Nucleus accumbens (tissue), 56 donors: ENCODE data around the gene USP48.
"Not testable (repeated sequence)": the region's sequence is repeated elsewhere in the genome, so short reads cannot be mapped to it uniquely, and the experiment has no call there.

Source experiments
- DNase-seq, 56 donors: peaks; one replicate each; lab custom pipeline; 2025; lab: John Stamatoyannopoulos, UW

Gene USP48

DNA sequence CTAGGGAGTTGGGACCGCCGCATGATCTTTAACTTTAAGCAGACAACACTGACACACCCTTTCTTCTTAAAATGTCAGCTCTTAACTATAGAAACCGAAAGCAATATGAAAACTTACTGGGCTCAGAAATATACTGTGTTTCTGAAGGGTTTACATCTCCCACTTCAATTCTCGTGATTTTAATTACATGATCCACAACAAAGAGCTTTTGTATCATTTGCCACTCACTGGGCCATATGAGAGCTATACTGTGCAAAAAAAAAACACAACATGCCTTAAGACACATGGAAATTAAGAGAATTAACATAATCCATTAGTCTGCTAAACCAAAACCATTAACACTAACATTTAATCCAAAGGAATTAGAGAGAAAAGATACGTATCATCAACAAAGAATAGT, 78.8 kb downstream of the USP48 start:
- no peak for DNase-seq

- DNase-seq = peak in 1 of 56 donors; percentile 11
Observed at GRCh38 chr1:21703318-21703963, 79.5 kb downstream of the USP48 start.

DNA sequence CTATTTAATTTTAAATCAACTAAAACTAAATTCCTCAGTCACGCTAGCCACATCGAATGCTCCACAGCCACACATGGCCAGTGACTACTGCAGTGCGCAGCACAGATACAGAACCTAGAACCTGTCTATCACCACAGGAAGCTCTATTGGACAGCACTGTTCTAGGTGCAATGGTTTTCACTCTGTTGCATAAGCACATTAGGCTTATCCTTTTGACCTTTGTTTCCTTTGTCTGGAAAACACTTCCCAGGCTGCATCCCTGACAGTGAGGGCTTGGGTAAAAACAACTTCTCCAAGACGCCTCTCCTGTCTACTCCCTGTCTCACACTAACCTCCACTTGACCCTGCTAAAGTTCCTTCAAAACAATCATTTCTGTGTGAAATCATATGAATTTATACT, 80.2 kb downstream of the USP48 start:
- DNase-seq = no peak

GRCh38 chr1:21701401-21701800, 81.5 kb downstream of the USP48 start:
- no peak for DNase-seq

GRCh38 chr1:21700094-21700493, 82.9 kb downstream of the USP48 start:
- DNase-seq = no peak

GRCh38 chr1:21696931-21697330, 86.0 kb downstream of the USP48 start:
- DNase-seq = no peak

DNA sequence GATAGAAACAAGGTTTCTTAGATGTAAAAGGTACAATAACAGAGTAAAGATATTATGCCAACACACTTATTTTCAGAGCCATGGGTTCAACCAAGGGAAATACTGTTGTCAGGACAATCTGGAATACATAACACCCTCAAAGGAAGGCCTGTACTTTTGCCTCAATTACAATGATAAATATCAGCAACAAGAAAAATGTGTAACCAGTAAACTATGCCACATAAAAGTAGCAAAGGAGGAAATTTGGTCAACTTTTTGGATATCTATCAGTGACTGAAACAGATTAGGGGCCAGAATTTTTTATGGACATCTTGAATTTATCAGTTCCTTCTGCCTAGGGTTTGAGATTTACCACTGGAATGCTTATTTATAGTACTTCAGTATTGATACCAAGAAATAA, 89.2 kb downstream of the USP48 start:
- no peak for DNase-seq

DNA sequence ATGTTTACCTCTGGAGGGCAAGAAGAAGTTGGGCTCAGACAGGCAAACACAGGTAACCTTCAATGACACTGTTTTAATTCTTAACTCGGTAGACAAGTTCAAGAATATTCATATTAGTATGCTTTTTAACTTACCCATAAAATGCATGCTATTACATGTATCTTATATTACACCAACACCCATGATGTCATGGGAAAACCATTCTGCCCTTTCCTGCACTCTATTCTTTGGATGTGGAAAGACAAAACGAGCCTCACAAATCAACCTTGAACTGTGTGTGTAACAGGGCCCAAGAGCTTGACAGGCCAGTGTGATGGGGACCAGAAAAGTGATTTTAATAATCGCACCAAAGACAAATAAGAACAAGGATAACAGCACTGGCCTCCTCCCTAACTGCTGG, 91.2 kb downstream of the USP48 start:
- DNase-seq = no peak

- DNase-seq = no peak
Observed at GRCh38 chr1:21689661-21690372, 93.1 kb downstream of the USP48 start.

- no peak for DNase-seq
Observed at GRCh38 chr1:21687081-21687529, 95.8 kb downstream of the USP48 start.

DNA sequence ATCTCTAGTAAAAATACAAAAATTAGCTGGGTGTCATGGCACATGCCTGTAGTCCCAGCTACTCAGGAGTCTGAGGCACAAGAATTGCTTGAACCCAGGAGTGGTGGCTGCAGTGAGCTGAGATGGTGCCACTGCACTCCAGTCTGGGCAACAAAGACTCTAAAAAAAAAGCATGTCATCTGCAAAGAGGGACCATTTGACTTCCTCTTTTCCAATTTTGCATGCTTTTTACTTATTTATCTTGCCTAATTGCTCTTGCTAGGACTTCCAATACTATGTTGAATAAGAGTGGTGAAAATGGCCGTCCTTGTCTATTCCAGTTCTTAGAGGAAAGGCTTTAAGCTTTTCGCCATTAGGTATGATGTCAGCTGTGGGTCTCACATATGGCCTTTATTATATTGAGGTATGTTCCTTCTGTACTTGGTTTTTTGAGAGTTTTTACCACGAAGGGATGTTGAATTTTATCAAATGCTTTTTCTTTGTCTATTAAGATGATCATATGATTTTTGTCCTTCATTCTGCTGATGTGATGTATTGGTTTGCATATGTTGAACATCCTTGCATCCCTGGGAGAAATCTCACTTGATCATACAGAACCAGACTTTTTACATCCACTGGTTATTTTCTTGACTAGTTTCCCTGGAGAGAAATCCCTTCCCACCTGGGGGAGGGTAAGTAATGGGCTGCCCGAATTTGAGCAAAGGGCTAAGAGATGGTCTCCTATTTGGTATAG, 96.8 kb downstream of the USP48 start:
- no peak for DNase-seq

GRCh38 chr1:21681426-21681825, 101.5 kb downstream of the USP48 start:
- DNase-seq = no peak

- DNase-seq = no peak
Observed at GRCh38 chr1:21680918-21681317, 102.0 kb downstream of the USP48 start.

DNA sequence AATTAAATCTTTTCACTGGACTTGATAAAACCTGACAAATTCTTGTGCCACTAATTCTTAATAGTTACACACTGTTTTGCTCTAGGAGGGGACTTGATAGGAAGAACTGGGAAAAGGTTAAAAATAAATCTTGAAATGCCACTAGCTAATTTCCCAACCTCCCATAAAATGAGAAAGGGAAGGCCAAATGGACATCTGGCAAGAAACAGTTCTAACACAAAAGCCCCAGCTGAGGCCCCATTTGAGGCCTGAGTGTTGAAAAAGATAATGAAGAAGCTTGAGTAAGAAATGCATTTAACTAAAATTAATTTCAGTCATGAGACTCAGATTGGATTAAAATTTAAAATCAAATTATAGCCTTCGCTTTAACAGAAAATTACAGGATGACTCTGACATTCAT, 102.6 kb downstream of the USP48 start:
- DNase-seq = no peak

DNA sequence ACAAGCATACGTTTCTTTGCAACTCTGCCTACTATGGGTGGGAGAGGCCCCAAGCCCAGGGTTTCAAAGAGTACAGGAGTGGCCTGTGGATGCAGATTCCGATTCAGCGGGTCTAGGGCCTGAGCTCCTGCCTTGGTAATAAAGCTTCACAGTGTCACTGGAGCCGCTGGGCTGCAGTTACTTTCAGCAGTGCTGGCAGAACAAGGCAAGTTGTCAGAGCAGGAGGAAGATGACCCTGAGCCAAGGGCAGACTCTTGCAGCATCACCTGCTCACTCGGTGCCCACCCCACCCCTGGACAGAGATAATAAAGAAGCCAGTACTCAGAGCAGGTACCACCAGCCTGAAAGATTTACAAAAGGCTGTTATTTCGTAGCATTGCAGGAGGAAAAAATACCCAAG, 105.8 kb downstream of the USP48 start:
- DNase-seq = no peak

DNA sequence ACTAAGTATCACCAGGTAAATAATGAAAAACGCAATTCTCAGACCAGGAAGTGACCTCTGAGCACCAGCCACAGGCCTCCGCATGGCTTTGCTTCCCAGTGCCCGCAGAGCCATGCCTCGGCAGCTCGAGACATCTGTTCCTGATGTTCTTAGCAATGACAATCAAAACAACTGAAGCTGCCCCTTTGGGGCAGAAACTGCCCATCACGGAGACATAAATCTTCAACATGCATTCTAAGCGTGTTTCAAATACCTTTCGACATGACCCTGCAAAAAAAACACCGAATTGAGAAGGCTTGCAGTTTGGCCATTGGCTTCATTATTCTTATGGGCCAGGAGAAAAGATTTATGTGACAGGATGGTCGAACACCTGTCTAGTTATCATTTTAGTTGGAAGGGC, 108.0 kb downstream of the USP48 start:
- DNase-seq = no peak

DNA sequence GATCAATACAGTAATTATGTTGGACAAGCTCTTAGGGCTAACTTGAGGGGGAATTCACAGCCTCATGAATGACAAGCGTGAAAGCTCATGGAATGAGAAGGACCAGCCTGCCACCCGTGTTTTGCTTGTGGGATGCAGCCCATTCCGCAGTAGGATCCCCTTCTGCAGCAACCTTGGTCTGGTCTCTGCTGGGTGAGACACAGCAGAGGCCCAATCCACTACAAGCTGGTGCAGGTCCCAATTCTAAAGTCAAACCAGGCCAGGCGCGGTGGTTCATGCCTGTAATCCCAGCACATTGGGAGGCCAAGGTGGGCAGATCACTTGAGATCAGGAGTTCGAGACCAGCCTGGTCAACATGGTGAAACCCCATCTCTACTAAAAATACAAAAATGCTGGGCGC, 109.1 kb downstream of the USP48 start:
- DNase-seq = not testable (repeated sequence)

DNA sequence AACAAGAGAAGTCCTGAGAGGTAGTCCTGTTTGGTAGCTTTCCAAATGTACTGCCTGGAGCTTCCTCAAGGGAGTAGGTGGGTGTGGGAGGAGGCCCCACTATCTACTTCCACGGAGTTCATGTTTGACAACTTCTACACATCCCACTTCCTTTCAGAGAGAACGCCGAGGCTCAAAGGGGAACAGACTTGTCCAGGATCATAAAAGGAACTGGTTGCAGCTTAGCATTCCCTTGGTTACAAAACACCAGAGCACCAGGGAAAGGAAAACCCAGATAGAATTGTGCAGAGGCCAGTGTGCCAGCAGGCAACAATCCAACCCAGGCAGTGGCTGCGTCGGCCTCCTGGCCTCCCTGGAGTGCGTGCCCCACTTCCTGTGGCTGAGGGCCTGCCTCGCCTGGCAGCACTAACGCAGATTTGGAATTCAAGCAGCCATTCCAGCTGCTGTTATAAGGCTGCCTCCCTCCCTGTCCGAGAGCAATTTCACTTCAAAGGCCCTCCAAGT, 109.6 kb downstream of the USP48 start:
- DNase-seq = peak in 9 of 56 donors; percentile 16 to 70 (median 34)

DNA sequence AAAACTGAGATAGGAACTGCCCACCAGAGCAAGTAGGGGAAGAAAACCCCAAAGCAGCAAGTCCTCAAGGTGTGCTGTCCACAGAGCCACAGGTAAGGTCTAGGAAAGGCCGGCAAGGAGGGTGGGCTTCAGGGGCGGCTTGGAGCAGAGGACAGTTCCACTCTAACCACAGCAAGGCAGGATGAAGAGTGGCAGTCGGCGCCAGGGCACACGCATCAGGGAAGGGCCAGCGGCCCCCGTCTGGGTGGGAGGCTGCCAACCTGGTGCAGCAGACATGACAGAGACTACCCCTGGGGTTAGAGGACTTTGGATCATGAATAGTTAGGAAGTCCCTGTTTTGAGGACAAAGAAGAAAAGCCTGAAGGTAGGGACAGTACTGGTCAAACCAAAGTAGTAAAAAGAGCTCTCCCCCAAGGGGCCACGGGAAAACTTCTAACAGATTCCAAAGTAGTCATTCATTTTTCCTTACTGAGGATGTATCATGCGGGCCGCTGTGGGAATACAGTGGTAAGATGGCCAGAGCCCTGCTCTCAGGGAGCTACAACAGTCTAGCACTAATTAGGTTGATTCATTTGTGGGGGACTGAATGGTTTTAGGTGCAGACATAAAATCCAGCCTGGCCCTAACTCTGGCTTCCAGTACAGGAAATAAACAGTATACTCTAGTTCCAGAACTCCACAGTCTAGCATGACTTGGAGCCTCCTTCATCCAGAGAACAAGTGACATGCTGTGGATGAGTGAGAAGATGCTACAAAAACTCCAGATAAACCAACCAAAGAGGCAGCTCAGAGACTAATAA, 110.3 kb downstream of the USP48 start:
- DNase-seq = no peak

DNA sequence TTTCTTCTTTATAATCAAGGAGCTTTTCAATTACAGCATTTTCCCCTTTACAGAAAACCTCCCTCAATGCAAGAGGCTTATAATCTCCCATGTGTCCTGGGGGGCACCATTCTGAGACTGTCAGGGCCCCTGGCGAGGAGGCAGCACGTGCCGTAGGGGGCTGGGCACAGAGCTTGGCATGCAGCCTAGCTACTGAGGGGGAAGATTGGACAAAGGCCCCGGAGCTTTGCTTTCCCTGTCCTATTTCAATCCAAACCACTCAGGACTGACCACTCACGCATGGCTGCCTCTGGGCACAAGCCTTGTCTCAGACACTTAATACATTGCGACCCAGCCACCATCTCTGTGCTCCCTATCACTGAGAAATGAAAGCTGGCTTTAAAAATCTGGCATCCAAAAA, 111.0 kb downstream of the USP48 start:
- DNase-seq = peak in 4 of 56 donors; percentile 35 to 53 (median 42)
